ENCODE results near the gene DUS1L. TPM values are rescaled to one million over a fixed set of nuclear protein-coding genes. Genes with fewer than 3 reads are reported as not detected.

Gene DUS1L
- total RNA-seq = 126 and 154 TPM in 2 replicates

DNA sequence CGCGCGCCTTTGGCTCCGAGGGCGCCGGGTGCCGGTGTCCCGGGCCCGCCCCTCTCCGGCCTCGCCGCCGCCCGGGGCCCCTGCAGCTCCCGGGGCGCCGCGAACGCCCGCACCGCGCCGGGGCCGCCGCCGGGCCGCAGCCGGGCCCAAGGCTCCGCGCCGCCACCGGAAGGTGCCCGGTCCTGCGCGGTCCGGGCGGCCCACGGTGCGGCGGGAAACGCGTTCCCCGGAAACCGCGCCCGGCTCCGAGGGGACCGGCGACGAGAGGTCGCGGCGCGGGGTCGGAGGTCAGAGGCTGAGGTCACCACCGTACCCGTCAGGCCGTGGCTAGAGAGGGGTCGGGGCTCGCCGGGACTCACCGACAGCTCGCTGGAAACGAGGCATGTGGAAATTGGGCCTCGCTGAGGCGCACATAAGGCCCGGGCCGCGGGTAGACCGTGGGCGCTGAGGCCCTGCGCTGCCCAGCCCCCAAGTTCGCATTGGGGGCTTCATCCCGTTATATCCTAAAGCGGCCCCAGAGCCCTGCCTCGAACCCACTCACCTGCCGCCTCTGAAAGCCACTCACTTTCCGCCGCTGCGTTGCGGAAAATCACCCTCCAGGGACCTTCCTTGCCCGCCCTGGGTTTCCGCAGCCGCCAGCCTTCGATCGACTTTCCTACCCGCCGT, at the start of gene DUS1L:
TSS of gene DUS1L (minus strand) at position 167 of the 666 bp plus-strand sequence. CDS start 745 bp downstream, outside the sequence.
- H3K4me3 ChIP-seq (ENCODE audit: low read depth, low read length) = peak within 1 kb of the TSS; percentile 91
- DNase-seq (ENCODE audit: low read depth) = no peak
- TF ChIP-seq, protein P1, sequence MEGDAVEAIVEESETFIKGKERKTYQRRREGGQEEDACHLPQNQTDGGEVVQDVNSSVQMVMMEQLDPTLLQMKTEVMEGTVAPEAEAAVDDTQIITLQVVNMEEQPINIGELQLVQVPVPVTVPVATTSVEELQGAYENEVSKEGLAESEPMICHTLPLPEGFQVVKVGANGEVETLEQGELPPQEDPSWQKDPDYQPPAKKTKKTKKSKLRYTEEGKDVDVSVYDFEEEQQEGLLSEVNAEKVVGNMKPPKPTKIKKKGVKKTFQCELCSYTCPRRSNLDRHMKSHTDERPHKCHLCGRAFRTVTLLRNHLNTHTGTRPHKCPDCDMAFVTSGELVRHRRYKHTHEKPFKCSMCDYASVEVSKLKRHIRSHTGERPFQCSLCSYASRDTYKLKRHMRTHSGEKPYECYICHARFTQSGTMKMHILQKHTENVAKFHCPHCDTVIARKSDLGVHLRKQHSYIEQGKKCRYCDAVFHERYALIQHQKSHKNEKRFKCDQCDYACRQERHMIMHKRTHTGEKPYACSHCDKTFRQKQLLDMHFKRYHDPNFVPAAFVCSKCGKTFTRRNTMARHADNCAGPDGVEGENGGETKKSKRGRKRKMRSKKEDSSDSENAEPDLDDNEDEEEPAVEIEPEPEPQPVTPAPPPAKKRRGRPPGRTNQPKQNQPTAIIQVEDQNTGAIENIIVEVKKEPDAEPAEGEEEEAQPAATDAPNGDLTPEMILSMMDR (conservative IDR thresholded peaks at IDR 0.05; ENCODE audit: low read depth, low read length) = no peak

DNA sequence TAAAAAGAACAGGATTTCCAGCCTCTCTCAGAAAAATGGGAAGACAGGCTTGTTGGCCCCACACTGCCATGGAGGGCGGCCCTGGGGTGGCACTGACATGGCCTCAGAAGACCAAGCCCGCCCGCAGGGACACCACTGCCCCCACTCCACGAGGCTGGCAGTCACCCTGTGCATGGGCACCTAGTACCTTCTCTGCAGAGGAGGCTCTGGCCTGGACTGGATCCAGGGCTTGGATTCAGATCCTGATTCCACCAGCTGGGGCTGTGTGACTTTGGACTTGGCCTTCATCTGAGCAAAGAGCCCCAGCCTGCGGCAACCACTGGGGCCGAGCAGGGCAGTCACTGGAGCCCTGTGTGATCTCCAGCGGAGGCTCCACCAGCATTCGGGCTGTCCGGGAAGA, 49.3 kb upstream of the DUS1L start:
- no peak for DNase-seq (ENCODE audit: low read depth)

DNA sequence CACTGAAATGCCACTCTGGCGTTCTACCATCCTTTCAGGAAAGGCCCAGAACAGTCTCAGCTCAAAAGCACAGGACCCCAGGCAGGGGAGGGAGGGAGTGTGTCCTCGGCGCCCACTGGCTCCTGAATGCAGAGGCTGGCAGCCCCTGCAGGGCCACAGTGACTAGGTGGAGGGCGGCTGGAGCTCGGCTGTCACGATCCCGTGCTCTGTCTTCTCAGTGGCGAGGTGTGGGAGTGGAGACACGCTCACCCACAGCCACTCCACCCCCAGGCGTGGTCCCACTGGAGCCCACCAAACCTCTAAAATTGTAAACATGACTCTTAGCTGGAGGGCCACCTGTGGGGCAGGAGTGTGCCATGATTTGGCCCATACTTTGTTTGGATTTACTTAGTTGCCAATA, 48.8 kb upstream of the DUS1L start:
- TF ChIP-seq, protein P1 (conservative IDR thresholded peaks at IDR 0.05; ENCODE audit: low read depth, low read length) = no peak
- DNase-seq (ENCODE audit: low read depth) = no peak
- H3K4me3 ChIP-seq (ENCODE audit: low read depth, low read length) = no peak overlapping the region

More for the DNA sequence above, 49.3 kb upstream of the DUS1L start:
- no peak overlapping the region for H3K4me3 ChIP-seq (ENCODE audit: low read depth, low read length)
- TF ChIP-seq, protein P1 (conservative IDR thresholded peaks at IDR 0.05; ENCODE audit: low read depth, low read length) = no peak

DNA sequence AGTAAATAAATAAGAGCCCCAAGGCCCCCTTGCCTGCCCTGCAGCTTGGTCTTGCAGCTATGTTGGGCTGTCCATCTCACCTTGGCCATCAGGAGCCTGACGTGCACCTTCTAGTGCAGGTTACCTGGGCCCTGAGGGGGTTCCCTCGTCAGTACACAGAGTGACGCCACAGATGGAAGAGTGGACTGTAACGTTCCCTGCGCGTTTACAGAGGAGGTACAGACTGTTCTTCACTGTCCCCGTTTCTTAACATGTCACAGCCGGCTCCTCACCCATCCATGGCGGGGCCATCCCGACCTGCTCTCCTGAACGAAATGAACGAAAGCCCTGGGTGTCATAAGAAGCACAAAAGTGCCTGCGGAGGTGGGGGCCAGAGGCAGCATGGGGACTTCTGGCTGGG, 48.3 kb upstream of the DUS1L start:
- no peak for DNase-seq (ENCODE audit: low read depth)
- H3K4me3 ChIP-seq (ENCODE audit: low read depth, low read length) = no peak overlapping the region
- TF ChIP-seq, protein P1 (conservative IDR thresholded peaks at IDR 0.05; ENCODE audit: low read depth, low read length) = no peak

DNA sequence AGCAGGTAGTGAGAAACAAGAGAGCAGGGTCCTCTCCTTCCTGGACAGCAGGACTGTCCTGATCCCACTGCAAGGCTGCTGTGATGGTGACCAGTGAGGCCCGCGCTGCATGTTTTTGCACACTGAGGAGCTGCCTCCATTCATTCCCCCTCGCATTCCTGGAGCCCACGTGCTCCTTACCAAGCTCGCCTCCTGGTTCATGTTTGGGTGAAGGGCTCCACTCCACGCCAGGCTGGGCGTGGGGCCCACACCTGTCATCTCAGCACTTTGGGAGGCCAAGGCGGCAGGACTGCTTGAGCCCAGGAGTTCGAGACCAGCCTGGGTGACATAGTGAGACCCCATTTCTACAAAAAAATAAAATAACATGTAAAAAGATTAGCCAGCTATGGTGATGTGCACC, 47.8 kb upstream of the DUS1L start:
- no peak overlapping the region for H3K4me3 ChIP-seq (ENCODE audit: low read depth, low read length)
- DNase-seq (ENCODE audit: low read depth) = no peak
- TF ChIP-seq, protein P1 (conservative IDR thresholded peaks at IDR 0.05; ENCODE audit: low read depth, low read length) = no peak

DNA sequence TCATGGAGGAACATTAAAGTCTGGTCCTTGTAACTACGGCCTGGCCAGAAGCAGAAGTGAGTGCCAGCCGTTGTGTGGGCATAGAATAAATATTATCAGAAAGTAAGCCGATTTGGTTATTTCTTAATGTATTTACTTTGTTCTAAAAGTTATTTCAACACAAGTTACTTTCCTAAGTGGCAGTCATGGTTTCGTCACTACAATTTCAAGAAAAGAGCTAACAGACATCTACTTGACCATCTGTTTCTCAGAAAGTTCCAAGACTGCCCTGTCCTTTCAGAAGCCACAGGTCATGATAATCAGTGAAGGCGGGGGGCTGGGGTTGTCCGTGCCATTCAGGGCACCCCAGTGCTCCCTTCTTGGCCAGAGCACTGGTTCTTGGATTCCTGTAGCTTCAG, 47.3 kb upstream of the DUS1L start:
- no peak for DNase-seq (ENCODE audit: low read depth)
- TF ChIP-seq, protein P1 (conservative IDR thresholded peaks at IDR 0.05; ENCODE audit: low read depth, low read length) = no peak
- H3K4me3 ChIP-seq (ENCODE audit: low read depth, low read length) = no peak overlapping the region
